Motor neuron (in vitro differentiated cells): ENCODE data around the gene LDAH. TPM values are rescaled to one million over a fixed set of nuclear protein-coding genes. Genes with fewer than 3 reads are reported as not detected.

ENCODE experiments used
- ATAC-seq, 8 experiments: fragments of 200-7000 bp; cut with Tn5 transposase; replicated peaks in 6 of 8; 2 replicates each; pipeline ENCODE4 v1.8.0; 2021; ENCODE audit warnings: mild to moderate bottlenecking in 8 of 8, moderate library complexity in 8 of 8
- H3K27ac ChIP-seq, 2 donors: fragments of 250-450 bp; sonication (Bioruptor Pico); 2 replicates each; pipeline ENCODE4 v1.9.0; 2021; ENCODE audit warnings: antibody characterized with exemption in 2 of 2, mild to moderate bottlenecking in 2 of 2, moderate library complexity in 1 of 2
- H3K4me1 ChIP-seq, 2 donors: fragments of 250-450 bp; sonication (Bioruptor Pico); replicated peaks in 1 of 2; 2 replicates each; pipeline ENCODE4 v1.6.1; 2021; ENCODE audit warnings: antibody characterized with exemption in 2 of 2, mild to moderate bottlenecking in 2 of 2, moderate library complexity in 1 of 2
- H3K4me3 ChIP-seq, 5 donors: fragments of 250-450 bp; sonication (Bioruptor Pico); 2 replicates each; pipeline ENCODE4 v1.9.0; 2021; ENCODE audit warnings: antibody characterized with exemption in 5 of 5, mild to moderate bottlenecking in 5 of 5, moderate library complexity in 4 of 5
- WGBS, 10 experiments: fragments of 450-650 bp; shearing (Covaris generic); methylation state at CpG; one replicate each; pipeline ENCODE4 v1.0.0; 2022; 5-methylcytosine and 5-hydroxymethylcytosine counted together
- in situ Hi-C, 9 experiments: fragments of 400-800 bp; cut with MboI; loops; one replicate each; pipeline ENCODE4 v1.15.0; 2021; ENCODE audit warnings: low sequenced_read_pairs in 9 of 9, low pct_unique_long_range_greater_than_20kb in 2 of 9; ENCODE audit not compliant: unreplicated experiment in 9 of 9
- total RNA-seq, 8 experiments: library from RNA; unstranded; fragments of 300-600 nt; gene quantifications; 2 replicates each; pipeline versions ENCODE4 v1.2.3 to v1.2.4, GENCODE V29; 2022

LDAH gene
- total RNA-seq, result 10 to 100 TPM; 14.8 to 28.4 (median 23.3) TPM

DNA sequence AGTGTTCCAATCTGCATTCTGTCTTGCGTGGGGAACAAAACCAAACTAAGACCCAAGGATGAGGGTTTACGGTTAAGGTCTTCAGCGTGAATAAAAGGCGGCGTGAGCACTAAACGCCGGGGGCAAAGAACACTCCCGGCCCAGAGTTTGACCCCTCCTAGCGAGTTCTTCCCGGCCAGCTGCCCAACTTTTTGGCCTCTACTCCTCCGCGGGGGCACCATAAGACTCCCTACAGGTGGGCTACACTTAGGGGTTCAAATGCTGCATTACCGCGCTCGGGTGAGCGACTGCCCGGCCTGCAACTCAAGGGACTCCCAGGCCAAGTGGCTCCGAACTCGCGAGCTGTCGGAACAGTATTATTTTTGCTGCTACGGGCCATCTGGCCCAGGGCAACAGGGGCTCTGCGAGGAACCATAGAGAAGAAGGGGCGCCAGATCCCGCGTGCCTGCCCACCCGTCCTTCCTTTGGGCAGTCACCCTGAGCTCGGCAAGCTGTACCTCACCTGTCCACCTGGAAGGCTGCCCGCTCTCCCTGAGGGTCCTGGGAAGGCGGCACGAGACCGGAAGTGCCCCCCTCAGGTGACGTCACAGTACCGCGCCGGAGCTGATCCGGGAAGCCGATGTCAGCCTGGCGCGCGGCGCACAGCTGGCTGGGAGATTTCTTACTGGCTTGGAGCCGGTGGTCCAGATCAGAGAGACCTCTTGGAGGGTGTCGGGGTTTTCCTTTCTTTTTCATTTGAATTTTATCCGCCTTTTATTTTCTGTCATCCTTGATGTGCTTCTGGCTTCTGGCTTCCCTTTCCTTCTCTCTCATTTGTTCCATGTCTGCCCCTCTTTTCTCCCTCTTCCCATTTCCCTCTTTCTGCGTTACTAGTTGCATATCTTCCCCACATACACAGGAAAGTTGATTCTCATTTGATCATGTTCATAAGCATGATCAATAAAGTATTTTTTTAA, at the start of gene LDAH:
LDAH (minus strand) TSS at position 567 of the 956 bp plus-strand sequence. CDS start 21,638 bp downstream, outside the sequence.
- H3K4me1 ChIP-seq, result peaks cover 2% of the 10 kb centered on the region in 2 donors
- peak; percentile 79 to 99 (median 96) for ATAC-seq
- peak within 1 kb of the TSS; percentile 54 to 70 for H3K27ac ChIP-seq
- in situ Hi-C loops, result no loop called here
- WGBS, 10 experiments, result 0 to 24% (median 4%) methylated on average over 2 to 25 of the region's 46 CpGs
- peak within 1 kb of the TSS; percentile 57 to 99 (median 72) for H3K4me3 ChIP-seq

DNA sequence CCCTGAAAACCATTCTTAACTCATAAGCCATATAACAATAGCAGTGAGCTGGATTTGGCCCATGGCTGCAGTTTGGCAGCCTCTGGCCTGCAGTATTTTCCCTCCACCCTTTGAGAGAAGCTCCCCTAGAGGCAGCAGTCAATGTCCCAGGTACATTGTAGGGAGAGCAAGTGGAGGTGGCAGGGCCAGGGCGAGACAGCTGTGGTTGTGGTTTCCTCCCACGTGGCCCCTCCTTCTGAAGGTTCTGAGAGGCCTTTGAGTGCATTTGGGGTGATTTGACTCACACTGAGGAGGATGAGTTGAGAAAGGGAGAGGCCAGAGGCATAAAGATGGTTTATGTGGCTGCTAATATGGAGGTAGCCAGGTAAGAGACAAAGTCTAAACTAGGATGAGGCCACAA, 45.5 kb upstream of the LDAH start:
- in situ Hi-C loops, result no loop called here
- H3K4me1 ChIP-seq, result no peaks in the 10 kb centered on the region
- ATAC-seq, result no peak
- H3K4me3 ChIP-seq, result no peak overlapping the region
- H3K27ac ChIP-seq, result no peak overlapping the region
- 0 to 17% (median 0%) methylated on average over 1 to 2 of the region's 2 CpGs; no CpG with 5 or more reads in 5 of the 10 experiments for WGBS, 10 experiments

DNA sequence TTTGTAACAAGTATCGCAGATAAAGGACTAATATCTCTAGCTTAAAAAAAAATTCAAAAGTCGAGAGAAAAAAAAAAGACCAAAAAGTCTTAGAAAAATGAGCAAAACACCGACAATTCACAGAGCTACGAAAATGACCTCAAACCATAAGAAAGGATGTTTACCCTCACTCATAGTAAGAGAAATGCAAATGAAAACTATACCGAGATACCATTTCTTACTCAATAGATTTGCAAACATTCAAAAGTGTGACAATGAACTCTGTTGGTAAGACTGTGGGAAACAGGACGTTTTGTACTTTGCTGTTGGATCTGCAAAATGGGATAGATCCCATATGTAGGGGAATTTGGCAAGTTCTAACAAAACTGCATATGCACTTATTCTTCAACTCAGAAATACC, 39.9 kb upstream of the LDAH start:
- no peak for ATAC-seq
- in situ Hi-C loops, result no loop called here
- Histone ChIP-seq H3K27ac (no peak overlapping the region), H3K4me1 (no peaks in the 10 kb centered on the region), H3K4me3 (no peak overlapping the region)
- 8 to 73% (median 51%) methylated on average over 4 to 6 of the region's 6 CpGs for whole genome bisulfite sequencing, 10 experiments

DNA sequence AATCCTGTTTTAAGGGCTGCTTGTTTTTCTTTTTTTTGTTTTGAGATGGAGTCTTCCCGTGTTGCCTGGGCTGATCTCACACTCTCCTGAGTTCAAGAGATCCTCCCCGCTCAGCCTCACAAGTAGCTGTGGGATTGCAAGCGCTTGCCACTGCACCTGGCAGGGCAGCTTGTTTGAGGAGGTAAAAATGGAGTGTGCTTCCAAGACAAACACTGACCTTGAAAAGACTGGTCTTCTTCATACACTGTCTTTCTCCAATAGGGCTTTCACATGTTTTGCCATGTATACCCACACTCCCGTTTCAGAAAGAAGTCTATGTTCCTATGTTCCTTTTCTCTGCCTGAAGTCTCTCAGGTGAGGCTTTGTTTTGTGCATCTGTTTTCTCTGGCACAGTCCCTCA, 32.6 kb upstream of the LDAH start:
- in situ Hi-C loops, result no loop called here
- Histone ChIP-seq H3K4me3 (no peak overlapping the region), H3K4me1 (no peaks in the 10 kb centered on the region), H3K27ac (no peak overlapping the region)
- 0 to 83% (median 67%) methylated on average over 1 to 3 of the region's 4 CpGs; no CpG with 5 or more reads in 1 of the 10 experiments for WGBS, 10 experiments
- no peak for ATAC-seq

DNA sequence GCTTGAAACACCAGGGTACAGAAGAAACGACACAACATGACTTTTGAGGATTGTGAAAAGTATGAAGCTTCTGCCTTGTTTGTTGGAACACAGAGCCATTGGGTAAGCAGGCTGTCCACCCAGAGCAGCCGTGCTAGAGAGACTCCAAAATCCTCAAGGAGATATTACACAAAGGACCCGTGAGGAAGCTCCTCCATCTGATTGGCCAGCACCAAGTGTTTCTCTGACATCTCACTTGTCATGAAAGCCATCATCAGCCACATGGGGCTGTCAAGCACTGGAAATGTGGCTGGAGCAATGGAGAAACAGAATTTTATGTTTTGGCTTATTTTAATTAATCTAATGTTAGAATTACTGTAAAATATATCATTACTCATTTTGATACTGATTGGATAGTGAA, 29.8 kb upstream of the LDAH start:
- H3K4me3 ChIP-seq, result no peak overlapping the region
- in situ Hi-C loops, result no loop called here
- ATAC-seq, result no peak
- no peak overlapping the region for H3K27ac ChIP-seq
- 0 to 69% (median 33%) methylated on average over 1 to 3 of the region's 3 CpGs; no CpG with 5 or more reads in 1 of the 10 experiments for WGBS, 10 experiments
- no peaks in the 10 kb centered on the region for H3K4me1 ChIP-seq

DNA sequence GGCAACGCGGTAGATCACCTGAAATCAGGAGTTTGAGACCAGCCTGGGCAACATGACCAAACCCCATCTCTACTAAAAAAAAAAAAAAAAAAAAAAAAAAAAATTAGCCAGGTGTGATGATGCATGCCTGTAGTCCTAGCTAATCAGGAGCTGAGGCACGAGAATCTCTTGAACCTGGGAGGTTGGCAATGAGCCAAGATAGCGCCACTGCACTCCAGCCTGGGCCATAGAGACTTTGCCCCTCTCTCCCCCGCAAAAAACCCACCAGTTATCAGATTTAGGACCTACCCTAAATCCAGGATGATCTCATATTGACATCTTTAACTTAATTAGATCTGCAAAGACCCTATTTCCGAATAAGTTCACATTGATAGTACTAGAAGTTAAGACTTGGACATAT, 29.2 kb upstream of the LDAH start:
- in situ Hi-C loops, result no loop called here
- Histone ChIP-seq H3K27ac (no peak overlapping the region), H3K4me3 (no peak overlapping the region), H3K4me1 (no peaks in the 10 kb centered on the region)
- 35 to 100% (median 68%) methylated on average over 2 to 6 of the region's 6 CpGs; no CpG with 5 or more reads in 2 of the 10 experiments for WGBS, 10 experiments
- no peak for ATAC-seq

DNA sequence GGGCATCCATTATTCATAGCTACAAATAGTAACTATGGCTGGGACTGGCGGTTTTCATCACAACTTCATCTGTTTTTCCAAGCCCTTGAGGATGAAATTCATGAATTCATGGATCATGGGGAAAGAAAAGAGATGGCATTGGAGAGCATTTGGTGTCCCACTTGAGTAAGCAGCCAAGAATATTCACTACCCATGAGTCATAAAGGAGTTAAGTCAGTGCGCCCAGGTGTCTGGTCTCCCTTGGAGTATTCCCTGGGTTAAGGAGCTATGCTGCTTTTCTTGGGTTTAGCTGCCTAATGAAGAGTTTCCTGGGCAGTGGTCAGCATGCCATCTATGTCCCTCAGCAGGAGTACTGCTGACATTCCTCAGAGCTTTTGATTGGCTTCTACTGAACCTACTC, 21.3 kb upstream of the LDAH start:
- no peaks in the 10 kb centered on the region for H3K4me1 ChIP-seq
- in situ Hi-C loops, result no loop called here
- ATAC-seq, result peak in 3 of 8 experiments; percentile 49 to 95 (median 69)
- H3K27ac ChIP-seq, result no peak overlapping the region
- H3K4me3 ChIP-seq, result no peak overlapping the region
- WGBS, 10 experiments, result 0 to 69% (median 43%) methylated on average over 1 to 2 of the region's 2 CpGs; no CpG with 5 or more reads in 2 of the 10 experiments

DNA sequence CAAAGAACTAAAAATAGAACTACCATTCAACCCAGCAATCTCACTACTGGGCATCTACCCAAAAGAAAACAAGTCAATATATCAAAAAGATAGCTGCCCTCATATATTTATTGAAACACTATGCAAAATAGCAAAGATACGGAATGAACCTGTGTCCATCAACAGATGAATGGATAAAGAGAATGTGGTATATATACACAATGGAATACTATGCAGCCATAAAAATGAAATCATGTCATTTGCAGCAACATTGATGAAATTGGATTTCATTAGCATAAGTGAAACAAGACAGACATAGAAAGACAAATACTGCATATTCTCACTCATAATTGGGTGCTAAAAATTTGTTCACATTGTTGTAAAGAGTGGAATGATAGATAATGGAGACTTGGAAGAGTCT, 16.2 kb upstream of the LDAH start:
- WGBS, 10 experiments, result 0 to 86% (median 58%) methylated on average over 1 of the region's 1 CpG
- Histone ChIP-seq H3K4me3 (no peak overlapping the region), H3K4me1 (no peaks in the 10 kb centered on the region), H3K27ac (no peak overlapping the region)
- in situ Hi-C loops, result no loop called here
- no peak for ATAC-seq

DNA sequence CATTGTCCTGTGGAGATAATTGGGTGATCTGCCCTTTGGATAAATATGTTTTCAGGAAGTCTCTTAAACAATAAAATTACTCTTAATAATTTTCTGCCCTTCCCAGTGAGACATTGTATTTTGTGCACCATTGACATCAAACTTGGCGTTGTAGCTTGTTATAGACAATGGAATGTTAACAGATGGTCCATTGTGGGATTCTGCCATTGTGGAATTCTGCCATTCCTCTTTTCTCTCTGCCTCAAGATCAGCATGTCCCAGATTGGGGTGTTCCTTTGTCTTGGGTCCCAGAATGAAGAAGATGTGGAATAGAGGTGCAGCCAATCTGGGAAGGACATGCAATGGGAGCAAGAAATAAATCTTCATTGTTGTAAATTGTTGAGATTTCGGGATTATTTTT, 15.1 kb upstream of the LDAH start:
- no peak for ATAC-seq
- Histone ChIP-seq H3K27ac (no peak overlapping the region), H3K4me1 (no peaks in the 10 kb centered on the region), H3K4me3 (no peak overlapping the region)
- in situ Hi-C loops, result no loop called here
- 0 to 83% (median 34%) methylated on average over 1 to 2 of the region's 2 CpGs for WGBS, 10 experiments

DNA sequence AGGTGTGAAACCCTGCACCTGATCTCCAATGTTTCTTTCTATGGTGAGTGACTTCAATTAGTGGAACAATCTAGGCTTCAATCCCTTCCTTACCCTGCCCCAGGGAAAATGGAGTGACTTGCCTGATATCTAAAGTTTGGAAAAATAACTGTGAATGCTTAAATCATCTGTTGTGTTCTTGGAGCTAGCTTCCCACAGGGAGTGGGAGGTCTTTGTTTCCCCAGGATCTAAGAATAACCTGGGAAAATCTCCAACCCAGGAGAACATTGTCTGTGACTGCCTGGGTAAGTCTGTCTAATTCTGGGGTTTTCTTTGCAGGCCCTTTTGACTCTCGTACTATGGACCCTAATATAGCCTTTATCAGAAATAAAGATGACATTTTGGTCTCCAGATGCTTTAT, 13.6 kb upstream of the LDAH start:
- no peak overlapping the region for H3K4me3 ChIP-seq
- WGBS, 10 experiments, result 0 to 88% (median 48%) methylated on average over 1 of the region's 1 CpG; no CpG with 5 or more reads in 2 of the 10 experiments
- no peaks in the 10 kb centered on the region for H3K4me1 ChIP-seq
- in situ Hi-C loops, result no loop called here
- ATAC-seq, result no peak
- no peak overlapping the region for H3K27ac ChIP-seq

DNA sequence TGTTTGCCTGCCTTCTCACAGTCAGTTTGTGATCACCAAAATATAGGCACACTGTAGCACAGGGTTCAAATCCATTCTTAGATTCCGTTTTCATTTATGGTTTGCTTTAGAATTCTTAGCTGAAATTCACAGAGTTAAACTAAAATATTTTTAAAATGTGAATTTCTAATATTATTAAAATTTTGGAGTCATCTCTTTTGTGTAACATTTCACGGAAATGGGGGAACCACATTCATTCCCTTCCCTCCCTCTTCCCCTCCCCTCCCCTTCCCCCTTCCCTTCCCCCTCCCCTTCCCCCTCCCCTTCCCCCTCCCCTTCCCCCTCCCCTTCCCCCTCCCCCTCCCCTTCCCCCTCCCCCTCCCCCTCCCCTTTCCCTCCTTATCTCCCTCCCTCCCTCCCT, 11.4 kb upstream of the LDAH start:
- ATAC-seq, result no peak
- Histone ChIP-seq H3K27ac (no peak overlapping the region), H3K4me3 (no peak overlapping the region), H3K4me1 (no peaks in the 10 kb centered on the region)
- in situ Hi-C loops, result no loop called here
- WGBS, 10 experiments, result 0 to 73% (median 51%) methylated on average over 1 to 2 of the region's 2 CpGs; no CpG with 5 or more reads in 3 of the 10 experiments

DNA sequence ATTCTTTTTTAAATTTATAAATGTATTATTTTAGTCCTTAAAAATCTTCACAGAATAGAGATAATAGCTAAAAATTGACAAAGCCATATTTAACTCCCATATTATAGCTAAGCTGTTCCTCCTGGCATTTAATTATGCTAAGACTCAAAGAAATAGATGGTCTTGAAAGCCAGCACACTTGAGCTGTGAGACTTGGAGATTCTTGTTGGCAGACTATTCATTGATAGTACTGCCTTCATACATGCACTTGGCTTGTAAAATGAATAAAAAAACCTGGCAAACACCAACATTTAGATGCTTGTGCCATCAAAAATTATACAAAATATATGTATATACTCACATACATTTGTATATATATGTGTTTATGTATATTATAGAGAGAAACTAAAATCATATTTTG, 9.7 kb upstream of the LDAH start:
- no peak for ATAC-seq
- Histone ChIP-seq H3K27ac (no peak overlapping the region), H3K4me3 (no peak overlapping the region), H3K4me1 (no peaks in the 10 kb centered on the region)
- in situ Hi-C loops, result no loop called here

DNA sequence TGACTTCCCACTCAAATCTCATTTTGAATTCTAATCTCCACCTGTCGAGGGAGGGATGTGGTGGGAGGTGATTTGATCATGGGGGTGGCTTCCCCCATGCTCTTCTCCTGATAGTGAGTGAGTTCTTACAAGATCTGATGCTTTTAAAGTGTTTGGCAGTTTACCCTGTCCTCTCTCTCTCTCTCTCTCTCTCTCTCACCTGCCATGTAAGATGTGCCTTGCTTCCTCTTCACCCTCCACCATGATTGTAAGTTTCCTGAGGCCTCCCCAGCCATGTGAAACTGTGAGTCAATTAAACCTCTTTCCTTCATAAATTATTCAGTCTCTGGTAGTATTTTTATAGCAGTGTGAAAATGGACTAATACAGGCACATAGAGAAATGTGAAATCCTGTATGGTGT, 7.0 kb upstream of the LDAH start:
- H3K27ac ChIP-seq, result no peak overlapping the region
- 0 to 50% (median 0%) methylated on average over 1 of the region's 1 CpG; no CpG with 5 or more reads in 3 of the 10 experiments for WGBS, 10 experiments
- in situ Hi-C loops, result no loop called here

DNA sequence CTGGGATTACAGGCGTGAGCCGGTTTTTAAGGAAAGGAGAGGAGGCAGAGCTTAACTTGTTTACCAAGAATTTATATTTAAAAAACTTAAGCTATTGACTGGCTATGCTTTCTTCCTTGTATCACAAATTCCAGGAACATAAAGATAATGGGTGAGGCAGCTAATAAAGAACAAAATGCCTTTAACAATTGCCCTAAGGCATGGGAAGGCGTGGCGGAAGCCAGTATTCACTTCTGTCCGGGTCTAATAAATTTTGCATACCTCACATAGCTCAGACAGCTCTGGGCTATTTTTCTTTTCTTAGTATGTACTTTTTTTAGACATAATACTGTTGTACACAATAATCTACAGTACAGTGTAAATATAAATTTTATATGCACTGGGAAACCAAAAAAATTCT, 1.0 kb upstream of the LDAH start:
- no peak overlapping the region for H3K27ac ChIP-seq
- no peak overlapping the region for H3K4me3 ChIP-seq
- WGBS, 10 experiments, result 13 to 97% (median 82%) methylated on average over 1 to 3 of the region's 5 CpGs; no CpG with 5 or more reads in 4 of the 10 experiments
- peaks cover 2% of the 10 kb centered on the region in 2 donors for H3K4me1 ChIP-seq
- in situ Hi-C loops, result no loop called here
- ATAC-seq, result peak in 2 of 8 experiments; percentile 7 to 64

More for the DNA sequence above, 7.0 kb upstream of the LDAH start:
- ATAC-seq, result no peak
- Histone ChIP-seq H3K4me1 (no peaks in the 10 kb centered on the region), H3K4me3 (no peak overlapping the region)
